GM18873 (cell line): Measurements from ENCODE around the gene TCERG1L.

Source experiments
- ATAC-seq: cut with Tn5 transposase; IDR thresholded peaks from one replicate; pipeline ENCODE4 v1.9.1; 2021; ENCODE audit warnings: mild to moderate bottlenecking, moderate library complexity, moderate number of reproducible peaks; ENCODE audit not compliant: unreplicated experiment, low FRiP score

Gene TCERG1L

GRCh38 chr10:131134651-131135050 lies 176.9 kb downstream of the TCERG1L start:
- ATAC-seq = no peak

GRCh38 chr10:131134001-131134576 lies 177.4 kb downstream of the TCERG1L start:
- no peak for ATAC-seq

DNA sequence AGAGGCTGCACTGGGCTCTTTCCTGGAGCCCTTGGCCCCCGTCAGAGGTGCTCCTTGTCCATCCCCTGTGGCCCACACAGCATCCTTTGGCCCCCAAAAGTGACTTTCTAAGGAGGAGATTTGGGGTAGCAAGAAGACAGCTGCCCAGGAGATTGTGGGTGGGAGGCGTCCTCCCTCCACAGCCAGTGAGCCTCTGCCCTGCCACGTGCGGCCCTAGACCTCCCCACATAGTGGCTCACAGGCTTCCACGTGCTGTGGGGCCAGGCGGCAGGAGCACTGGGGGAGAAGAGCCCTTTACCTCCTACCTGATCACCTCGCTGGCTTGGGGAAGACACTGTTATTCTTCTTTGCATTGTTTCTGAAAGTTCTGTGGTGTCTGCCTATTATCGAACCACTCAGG lies 178.8 kb downstream of the TCERG1L start:
- ATAC-seq = no peak

GRCh38 chr10:131131726-131132591 lies 179.6 kb downstream of the TCERG1L start:
- ATAC-seq = no peak

GRCh38 chr10:131130025-131130424 lies 181.5 kb downstream of the TCERG1L start:
- ATAC-seq = no peak

DNA sequence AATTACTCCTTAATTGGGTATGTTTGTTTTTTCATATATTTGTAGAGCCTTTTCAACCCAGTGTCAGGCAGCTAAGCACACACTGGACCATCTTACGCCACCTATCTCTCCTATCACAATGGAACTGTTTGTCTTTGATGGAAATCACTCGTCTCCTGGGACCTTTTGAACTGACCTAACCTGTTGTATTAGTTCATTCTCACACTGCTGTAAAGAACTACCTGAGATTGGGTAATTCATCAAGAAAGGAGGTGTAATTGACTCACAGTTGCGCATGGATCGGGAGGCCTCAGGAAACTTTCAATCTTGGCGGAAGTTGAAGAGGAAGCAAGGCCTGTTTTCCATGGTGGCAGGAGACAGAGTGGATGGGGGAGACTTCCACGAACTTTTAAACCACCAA lies 182.0 kb downstream of the TCERG1L start:
- no peak for ATAC-seq

- ATAC-seq = no peak
These were observed 182.8 kb downstream of the TCERG1L start for GRCh38 chr10:131128731-131129130.

GRCh38 chr10:131127610-131128009 lies 183.9 kb downstream of the TCERG1L start:
- ATAC-seq = no peak

GRCh38 chr10:131127138-131127589 lies 184.4 kb downstream of the TCERG1L start:
- no peak for ATAC-seq

DNA sequence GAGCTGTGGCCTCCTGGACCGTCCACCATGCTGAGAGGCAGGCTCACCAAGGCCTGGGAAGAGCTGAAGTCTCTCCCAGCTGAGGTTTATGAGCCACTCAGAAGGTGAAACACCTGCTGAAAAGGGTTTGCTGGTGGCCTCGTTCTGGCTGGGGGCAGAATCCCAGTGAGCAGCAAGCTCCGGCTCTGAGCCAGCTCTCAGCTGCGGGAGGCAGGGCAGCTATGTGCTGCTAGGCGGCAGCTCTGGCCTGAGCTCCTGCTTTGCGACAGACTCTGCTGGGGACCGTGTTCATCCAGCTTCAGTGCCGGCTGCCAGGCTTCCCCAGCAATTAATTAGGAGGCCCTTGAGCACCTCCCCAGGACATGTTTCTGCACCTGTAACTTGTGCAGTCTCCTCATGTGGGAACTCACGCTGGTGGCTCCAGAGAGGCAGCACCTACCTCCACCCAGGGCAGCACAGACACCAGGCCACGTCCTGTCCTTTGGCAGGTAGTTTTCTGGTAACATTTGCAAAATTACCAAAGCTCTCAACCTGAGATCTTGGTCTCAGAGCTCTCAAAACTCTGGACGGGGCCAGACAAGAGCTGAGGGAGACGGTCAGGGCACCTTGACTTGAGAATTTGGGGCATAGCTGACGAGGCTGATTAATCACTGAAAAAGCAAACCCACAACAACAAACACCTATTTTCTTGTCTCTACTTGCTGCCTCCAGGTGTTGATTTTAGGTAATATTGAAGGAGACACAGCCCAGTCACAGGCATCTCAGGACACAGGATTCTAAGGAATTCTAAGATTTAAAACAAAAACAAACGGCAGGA lies 185.0 kb downstream of the TCERG1L start:
- no peak for ATAC-seq

GRCh38 chr10:131125511-131126225 lies 185.9 kb downstream of the TCERG1L start:
- ATAC-seq = no peak

GRCh38 chr10:131124945-131125344 lies 186.6 kb downstream of the TCERG1L start:
- ATAC-seq = no peak

DNA sequence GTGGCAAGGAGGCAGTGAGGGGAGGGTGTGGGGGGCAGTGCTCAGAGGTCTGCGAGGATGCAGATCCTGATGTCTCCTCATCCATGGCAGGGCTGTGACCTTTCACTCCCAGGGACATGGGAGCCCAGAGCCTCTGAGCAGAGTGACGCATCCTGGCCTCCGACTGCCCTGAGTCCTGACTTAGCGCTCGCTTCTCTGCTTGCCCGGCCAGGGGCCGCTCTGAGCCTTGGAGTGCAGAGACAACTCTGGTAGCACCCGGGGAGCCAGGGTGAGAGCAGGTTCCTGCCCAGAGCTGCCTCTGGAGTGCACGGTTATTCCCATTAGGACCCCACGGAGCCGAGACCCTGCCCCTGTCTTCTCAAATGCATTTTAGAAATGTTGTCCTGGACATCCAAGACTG lies 188.0 kb downstream of the TCERG1L start:
- ATAC-seq = no peak

- ATAC-seq = no peak
These were observed 189.9 kb downstream of the TCERG1L start for GRCh38 chr10:131121511-131122035.

- no peak for ATAC-seq
These were observed 191.7 kb downstream of the TCERG1L start for GRCh38 chr10:131119626-131120355.

DNA sequence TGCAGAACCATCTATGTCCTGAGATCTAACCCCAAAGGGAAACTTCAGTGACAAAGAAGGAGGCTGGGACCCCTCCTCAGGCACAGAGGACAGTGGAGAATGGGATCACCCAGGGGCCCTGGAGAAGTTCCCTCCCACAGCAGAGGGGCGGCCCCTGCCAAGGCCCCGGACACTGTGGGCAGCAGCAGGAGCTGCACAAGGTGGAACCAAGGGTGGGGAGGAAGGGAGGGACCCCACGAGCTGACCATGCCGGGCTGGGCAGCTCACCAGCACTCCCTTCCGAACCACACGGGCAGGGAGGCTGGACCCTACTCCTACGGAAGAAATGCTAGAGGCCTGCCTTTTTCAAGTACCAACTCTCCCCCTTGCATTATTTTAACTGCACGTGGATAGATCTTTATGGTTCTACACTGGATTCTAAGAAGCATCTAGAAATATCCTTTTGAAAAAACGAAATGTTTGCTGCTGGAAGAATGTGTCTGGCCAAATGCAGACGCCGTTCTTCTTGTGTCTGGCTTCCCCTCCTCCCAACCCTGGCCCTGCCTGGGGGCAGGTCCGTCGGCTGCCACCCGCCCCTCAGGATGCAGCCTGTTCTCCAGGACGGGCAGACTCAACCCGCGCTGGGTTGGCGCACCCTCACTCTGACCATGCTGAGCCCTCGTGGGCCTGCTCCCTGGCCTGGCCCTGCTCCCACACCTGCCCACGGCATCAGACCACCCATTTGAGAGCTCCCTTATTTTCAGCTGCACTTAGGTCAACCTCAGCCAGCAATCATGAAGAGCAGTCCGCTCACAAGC lies 193.9 kb downstream of the TCERG1L start:
- ATAC-seq = no peak

GRCh38 chr10:131116991-131117375 lies 194.5 kb downstream of the TCERG1L start:
- ATAC-seq = no peak

DNA sequence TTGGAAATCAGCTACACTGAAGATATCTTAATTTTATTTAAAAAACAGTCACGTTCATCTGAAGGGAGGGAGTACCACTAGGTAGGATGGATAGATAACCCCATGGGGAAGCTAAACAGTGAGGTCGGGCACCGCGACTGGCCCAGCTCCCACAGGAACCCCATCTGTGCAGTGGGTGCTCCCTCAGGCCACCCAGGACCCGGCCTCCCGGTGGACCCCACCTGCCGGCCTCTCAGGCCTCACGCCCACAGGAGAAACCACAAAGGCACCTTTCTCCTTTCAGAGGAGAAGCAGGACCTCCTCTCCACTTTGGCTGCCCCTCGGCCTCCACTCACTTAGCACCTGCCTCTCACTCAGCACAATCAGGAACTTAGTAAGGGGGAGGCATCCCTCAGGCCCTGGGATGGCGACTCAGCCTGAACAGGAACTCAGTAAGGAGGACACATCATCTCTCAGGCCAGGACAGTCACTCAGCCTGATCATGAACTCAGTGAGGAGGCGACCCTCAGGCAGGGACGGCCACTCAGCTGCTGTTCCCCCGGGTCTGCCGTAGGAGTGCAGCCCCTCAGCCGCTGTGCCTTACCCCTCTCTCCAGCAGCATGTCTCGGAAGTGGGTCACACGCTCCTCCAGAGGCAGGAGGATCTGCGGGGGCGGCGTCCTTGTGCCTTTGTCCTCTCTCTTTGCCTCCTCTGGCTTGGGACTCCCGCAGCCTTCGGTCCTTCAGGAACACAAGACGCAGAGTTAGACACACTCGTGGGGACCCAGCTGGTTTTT lies 195.1 kb downstream of the TCERG1L start:
- no peak for ATAC-seq
